HepG2 (cell line): Measurements from ENCODE around the gene FAF1.

ENCODE experiments used
- NR2F6 ChIP-seq, 2 experiments: IDR thresholded peaks; 2 replicates each; pipeline ENCODE4 v1.6.1; 2016; ENCODE audit warnings: antibody characterized with exemption in 1 of 2, mild to moderate bottlenecking in 1 of 2
- ZNF839 ChIP-seq: sonication (generic); formaldehyde crosslinking; IDR thresholded peaks from 2 replicates; pipeline ENCODE4 v1.4.0; 2020; ENCODE audit warnings: missing genetic modification reagents, mild to moderate bottlenecking, borderline replicate concordance
- TF ChIP-seq, protein P1 (sequence below): sonication (generic); formaldehyde crosslinking; conservative IDR thresholded peaks from 2 replicates; pipeline ENCODE4 v1.4.0; 2020; ENCODE audit warnings: missing genetic modification reagents
- TF ChIP-seq, protein P2 (sequence below): sonication (generic); formaldehyde crosslinking; IDR thresholded peaks from 2 replicates; pipeline ENCODE4; 2020; ENCODE audit warnings: missing genetic modification reagents, mild to moderate bottlenecking, borderline replicate concordance
- TF ChIP-seq, protein P3 (sequence below): sonication (generic); formaldehyde crosslinking; IDR thresholded peaks from 2 replicates; pipeline ENCODE4 v1.5.0; 2020; ENCODE audit warnings: mild to moderate bottlenecking, missing genetic modification reagents, moderate library complexity

DNA sequence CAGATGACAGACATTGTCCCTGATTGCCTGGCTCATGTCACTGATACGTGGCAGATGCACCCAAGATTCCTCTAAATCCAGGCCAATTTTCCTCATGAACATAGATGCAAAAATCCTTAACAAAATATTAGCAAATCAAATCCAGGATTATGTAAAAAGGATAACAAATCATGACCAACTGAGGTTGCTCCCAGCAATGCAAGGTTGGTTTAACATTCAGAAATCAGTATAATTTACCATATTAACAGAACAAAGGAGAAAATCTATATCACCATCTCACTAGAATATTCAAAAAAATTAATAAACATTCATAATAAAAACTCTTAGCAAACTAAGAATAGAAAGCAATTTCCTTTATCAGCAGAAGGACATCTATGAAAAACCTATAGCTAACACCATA lies 39.7 kb downstream of the FAF1 start:
- TF ChIP-seq ZNF839 (CRISPR knock-in tag) (no peak), NR2F6 (IDR thresholded peaks at IDR 0.05) (no peak), NR2F6 (CRISPR knock-in tag; IDR thresholded peaks at IDR 0.05) (no peak)
- TF ChIP-seq, protein P1, sequence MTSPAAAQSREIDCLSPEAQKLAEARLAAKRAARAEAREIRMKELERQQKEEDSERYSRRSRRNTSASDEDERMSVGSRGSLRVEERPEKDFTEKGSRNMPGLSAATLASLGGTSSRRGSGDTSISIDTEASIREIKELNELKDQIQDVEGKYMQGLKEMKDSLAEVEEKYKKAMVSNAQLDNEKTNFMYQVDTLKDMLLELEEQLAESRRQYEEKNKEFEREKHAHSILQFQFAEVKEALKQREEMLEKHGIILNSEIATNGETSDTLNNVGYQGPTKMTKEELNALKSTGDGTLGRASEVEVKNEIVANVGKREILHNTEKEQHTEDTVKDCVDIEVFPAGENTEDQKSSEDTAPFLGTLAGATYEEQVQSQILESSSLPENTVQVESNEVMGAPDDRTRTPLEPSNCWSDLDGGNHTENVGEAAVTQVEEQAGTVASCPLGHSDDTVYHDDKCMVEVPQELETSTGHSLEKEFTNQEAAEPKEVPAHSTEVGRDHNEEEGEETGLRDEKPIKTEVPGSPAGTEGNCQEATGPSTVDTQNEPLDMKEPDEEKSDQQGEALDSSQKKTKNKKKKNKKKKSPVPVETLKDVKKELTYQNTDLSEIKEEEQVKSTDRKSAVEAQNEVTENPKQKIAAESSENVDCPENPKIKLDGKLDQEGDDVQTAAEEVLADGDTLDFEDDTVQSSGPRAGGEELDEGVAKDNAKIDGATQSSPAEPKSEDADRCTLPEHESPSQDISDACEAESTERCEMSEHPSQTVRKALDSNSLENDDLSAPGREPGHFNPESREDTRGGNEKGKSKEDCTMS (CRISPR knock-in tag) = no peak
- TF ChIP-seq, protein P2, sequence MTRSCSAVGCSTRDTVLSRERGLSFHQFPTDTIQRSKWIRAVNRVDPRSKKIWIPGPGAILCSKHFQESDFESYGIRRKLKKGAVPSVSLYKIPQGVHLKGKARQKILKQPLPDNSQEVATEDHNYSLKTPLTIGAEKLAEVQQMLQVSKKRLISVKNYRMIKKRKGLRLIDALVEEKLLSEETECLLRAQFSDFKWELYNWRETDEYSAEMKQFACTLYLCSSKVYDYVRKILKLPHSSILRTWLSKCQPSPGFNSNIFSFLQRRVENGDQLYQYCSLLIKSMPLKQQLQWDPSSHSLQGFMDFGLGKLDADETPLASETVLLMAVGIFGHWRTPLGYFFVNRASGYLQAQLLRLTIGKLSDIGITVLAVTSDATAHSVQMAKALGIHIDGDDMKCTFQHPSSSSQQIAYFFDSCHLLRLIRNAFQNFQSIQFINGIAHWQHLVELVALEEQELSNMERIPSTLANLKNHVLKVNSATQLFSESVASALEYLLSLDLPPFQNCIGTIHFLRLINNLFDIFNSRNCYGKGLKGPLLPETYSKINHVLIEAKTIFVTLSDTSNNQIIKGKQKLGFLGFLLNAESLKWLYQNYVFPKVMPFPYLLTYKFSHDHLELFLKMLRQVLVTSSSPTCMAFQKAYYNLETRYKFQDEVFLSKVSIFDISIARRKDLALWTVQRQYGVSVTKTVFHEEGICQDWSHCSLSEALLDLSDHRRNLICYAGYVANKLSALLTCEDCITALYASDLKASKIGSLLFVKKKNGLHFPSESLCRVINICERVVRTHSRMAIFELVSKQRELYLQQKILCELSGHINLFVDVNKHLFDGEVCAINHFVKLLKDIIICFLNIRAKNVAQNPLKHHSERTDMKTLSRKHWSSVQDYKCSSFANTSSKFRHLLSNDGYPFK (CRISPR knock-in tag) = no peak
- TF ChIP-seq, protein P3, sequence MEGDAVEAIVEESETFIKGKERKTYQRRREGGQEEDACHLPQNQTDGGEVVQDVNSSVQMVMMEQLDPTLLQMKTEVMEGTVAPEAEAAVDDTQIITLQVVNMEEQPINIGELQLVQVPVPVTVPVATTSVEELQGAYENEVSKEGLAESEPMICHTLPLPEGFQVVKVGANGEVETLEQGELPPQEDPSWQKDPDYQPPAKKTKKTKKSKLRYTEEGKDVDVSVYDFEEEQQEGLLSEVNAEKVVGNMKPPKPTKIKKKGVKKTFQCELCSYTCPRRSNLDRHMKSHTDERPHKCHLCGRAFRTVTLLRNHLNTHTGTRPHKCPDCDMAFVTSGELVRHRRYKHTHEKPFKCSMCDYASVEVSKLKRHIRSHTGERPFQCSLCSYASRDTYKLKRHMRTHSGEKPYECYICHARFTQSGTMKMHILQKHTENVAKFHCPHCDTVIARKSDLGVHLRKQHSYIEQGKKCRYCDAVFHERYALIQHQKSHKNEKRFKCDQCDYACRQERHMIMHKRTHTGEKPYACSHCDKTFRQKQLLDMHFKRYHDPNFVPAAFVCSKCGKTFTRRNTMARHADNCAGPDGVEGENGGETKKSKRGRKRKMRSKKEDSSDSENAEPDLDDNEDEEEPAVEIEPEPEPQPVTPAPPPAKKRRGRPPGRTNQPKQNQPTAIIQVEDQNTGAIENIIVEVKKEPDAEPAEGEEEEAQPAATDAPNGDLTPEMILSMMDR (CRISPR knock-in tag) = no peak
